HG03108 (cell line): Measurements from ENCODE around the gene GABRB1.

Experiments used
- ATAC-seq: cut with Tn5 transposase; IDR thresholded peaks from one replicate; pipeline ENCODE4 v1.9.1; 2021; ENCODE audit warnings: moderate library complexity; ENCODE audit not compliant: unreplicated experiment

The GABRB1 gene

GRCh38 chr4:47045261-47045660 lies 13.9 kb downstream of the GABRB1 start:
- ATAC-seq = no peak

DNA sequence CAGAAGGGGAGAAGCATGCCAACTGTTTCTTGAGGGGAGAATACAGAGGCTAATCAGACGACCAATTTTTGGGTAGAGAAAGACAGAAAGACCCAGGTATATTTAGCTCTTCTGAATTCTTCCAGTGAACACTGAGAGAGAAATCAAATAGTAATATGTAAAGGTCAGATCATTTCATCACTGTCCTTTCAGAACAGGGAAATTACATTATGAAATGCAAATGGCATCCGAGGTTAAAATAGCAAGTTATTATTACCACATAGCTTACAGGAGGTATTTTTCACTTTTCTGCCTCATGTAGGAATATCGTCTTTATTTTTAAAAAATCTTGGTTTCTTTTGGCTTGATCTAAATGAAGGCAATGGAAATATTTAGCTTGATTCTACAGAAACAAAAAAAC lies 18.0 kb downstream of the GABRB1 start:
- no peak for ATAC-seq

GRCh38 chr4:47050761-47051725 lies 19.7 kb downstream of the GABRB1 start:
- no peak for ATAC-seq

- no peak for ATAC-seq
Observed at GRCh38 chr4:47053485-47053884, 22.1 kb downstream of the GABRB1 start.

- ATAC-seq = no peak
Observed at GRCh38 chr4:47054130-47054529, 22.8 kb downstream of the GABRB1 start.

- ATAC-seq = no peak
Observed at GRCh38 chr4:47057991-47058390, 26.6 kb downstream of the GABRB1 start.

- ATAC-seq = no peak
Observed at GRCh38 chr4:47060561-47060960, 29.2 kb downstream of the GABRB1 start.

- no peak for ATAC-seq
Observed at GRCh38 chr4:47061435-47061834, 30.1 kb downstream of the GABRB1 start.

GRCh38 chr4:47065051-47065481 lies 33.7 kb downstream of the GABRB1 start:
- no peak for ATAC-seq

DNA sequence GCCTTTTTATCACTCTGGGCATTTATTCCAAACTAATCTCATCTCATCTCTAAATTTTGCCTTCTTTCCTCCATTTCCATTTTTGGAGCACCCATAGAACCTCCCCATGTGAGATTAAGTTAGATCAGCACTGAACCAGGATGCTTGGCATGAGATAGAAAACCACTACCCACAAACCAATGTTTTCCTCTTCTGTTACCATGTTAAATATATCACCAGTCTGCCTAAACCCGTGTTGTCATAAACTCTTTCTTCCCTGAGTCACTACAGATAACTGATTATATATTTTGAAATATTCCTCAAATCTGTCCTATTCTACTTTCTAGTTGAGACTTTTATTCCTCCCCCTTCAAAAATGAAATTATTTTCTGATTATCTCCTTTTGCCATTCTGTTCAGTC lies 37.6 kb downstream of the GABRB1 start:
- ATAC-seq = no peak

GRCh38 chr4:47071901-47072341 lies 40.6 kb downstream of the GABRB1 start:
- no peak for ATAC-seq

DNA sequence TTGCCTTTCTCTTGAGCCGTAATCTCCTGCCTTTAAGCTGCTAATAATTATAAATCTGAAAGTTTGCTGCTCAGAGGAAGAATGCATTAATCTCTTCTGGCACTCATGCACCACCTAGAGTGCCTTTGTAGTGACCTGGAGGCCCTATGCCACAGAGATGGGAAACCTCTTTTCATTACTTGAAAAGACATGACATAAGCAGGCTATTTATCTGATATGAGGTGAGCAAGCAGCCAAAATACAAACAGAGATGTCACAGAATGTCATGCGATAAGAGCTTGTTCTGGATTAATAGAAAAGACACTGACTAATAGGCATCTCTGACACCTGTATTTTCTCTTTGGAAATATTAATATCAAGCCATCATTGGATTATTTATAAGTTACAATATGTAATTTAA lies 42.3 kb downstream of the GABRB1 start:
- ATAC-seq = no peak

DNA sequence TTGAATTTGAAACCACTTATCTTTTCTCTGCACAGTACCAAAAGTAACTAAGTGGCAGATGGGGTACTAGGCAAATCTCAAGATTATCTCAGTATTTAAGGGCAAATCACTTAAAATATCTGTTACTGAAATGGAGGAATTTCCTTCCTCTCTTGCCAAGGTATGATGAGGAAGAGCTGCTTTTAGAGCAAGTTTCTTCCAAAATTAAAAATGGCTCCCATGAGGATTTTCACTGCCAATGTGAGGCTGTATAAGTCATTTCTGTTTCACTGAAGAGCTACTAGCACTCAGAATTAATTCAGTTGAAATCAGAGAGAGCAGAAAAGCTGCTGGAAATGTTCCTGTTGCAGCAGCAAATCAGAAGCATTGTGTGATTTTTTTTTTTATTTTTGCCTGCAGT lies 43.4 kb downstream of the GABRB1 start:
- no peak for ATAC-seq

DNA sequence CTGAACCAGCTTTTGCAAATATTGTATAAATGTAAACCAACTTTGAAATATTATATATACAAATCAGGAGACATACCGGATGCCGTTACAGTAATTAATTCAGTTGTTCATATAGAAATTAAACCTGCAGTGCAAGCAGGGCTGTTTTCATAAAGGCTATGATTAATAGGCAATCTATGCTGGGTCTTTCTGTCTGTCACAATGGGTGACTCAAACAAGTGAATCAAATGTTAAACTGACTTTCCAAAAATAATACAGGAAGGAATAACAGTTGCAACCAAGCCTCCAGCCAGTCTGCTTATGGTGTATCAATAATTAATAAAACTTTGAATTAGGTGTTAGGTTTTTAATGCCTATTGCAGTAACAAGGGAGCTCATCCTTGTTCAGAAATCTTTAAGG lies 43.9 kb downstream of the GABRB1 start:
- ATAC-seq = no peak

DNA sequence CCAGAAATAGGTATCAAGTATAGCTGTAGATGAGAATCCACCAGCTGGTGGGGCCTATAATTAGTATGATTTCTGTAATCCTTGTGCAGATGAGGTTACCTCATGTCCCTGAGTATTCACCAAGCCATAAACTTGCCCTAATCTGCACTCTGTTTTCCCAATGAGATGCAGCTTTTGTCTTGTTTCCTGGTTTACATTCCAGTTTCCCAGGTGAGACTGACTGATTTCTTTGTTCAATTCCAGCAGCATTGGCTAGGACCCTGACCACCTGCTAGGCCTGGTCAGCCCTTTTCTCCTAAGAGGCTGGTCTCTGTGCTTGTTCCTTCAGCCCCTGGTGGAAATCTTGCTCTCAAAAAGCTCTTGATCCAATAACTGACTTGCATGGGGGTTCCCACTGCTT lies 44.6 kb downstream of the GABRB1 start:
- no peak for ATAC-seq

GRCh38 chr4:47084111-47084510 lies 52.7 kb downstream of the GABRB1 start:
- no peak for ATAC-seq

- no peak for ATAC-seq
Observed at GRCh38 chr4:47084795-47085194, 53.4 kb downstream of the GABRB1 start.

DNA sequence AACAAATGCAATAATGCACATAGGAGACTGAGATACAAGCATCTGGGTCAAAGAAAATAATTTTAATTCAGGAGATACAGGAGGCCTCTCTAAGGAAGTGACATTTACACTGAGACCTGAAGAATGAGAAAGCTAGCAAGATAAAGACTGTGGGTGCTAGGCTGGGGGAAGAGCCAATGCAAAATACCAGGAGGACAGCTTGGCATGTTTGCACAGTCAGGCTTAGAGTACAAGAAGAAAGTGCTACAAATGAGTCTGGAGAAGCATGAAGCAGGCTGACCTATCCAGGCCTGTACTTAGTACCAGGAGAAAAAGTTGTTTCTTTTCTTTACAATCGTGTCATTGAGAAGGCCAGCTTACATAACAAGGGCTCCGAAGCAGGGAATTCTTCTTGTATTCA lies 56.9 kb downstream of the GABRB1 start:
- ATAC-seq = no peak

- no peak for ATAC-seq
Observed at GRCh38 chr4:47095884-47096283, 64.5 kb downstream of the GABRB1 start.

- no peak for ATAC-seq
Observed at GRCh38 chr4:47101453-47101852, 70.1 kb downstream of the GABRB1 start.

DNA sequence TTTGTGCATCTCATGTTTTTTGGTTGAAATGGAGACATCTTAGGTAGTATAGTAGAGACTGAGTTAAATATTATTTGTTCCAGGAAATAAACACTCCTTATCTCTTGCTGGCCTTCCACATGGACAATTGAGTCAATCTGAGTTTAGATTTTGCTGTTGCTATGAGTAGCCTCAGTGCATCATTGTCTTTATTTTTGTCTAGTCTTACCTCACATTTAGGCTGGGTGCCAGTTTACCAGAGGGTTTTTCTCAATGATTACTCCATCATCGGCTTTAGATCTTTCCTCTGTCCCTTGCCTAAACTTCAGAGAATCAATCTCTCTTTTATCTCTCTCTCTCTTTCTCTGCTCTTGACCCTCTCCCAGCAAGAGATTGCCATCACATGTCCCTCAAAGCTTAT lies 73.6 kb downstream of the GABRB1 start:
- no peak for ATAC-seq

GRCh38 chr4:47106561-47106960 lies 75.2 kb downstream of the GABRB1 start:
- no peak for ATAC-seq

GRCh38 chr4:47109379-47109778 lies 78.0 kb downstream of the GABRB1 start:
- ATAC-seq = no peak
